Spleen (tissue), 7 donors: ENCODE measurements around the gene RIMS1.

Experiments used
- POLR2A ChIP-seq, 3 donors: fragments of 450-650 bp; IDR thresholded peaks; one replicate each; pipeline ENCODE4 v1.5.1; 2017; ENCODE audit warnings: antibody characterized with exemption in 3 of 3, mild to moderate bottlenecking in 1 of 3
- TF ChIP-seq, protein P1 (sequence below), 11 experiments: fragments of 200-600 bp in 7 of 11; fragments of 450-650 bp in 4 of 11; sonication (generic) in 4 of 11; IDR thresholded peaks in 8 of 11; conservative IDR thresholded peaks in 3 of 11; 1 replicate in 7 of 11; 2 replicates in 4 of 11; pipeline versions ENCODE4 v1.4.0 to v1.8.0; 2016 to 2021; ENCODE audit warnings: antibody characterized with exemption in 11 of 11, inconsistent platforms in 4 of 11, mild to moderate bottlenecking in 1 of 11
- donor health status: DM: no; HTN: no; CAD: no; lungs with moderate emphysema.
- donor health status: DM: no; HTN: no; CAD: no.
- donor health status: DM: no; HTN: no; CAD: no.

DNA sequence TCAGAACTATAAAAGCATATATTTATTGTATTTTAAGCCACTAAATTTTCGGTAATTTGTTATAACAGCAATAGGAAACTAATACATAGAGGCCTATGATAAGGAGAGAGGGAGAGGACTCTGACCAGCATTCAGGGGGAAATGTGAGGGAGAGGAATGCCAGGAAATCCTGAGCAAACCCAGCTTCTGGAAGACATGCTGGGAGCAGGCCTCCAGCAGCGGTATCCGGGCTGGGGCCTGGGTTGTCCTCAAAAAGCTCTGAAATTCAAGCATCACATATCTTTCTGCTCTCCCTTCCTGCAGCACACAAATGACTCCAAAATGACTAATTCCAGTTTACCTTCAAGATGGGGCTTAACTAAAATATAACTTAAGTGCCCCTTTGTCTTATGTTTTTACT, 33.4 kb upstream of the RIMS1 start:
- TF ChIP-seq, protein P1, sequence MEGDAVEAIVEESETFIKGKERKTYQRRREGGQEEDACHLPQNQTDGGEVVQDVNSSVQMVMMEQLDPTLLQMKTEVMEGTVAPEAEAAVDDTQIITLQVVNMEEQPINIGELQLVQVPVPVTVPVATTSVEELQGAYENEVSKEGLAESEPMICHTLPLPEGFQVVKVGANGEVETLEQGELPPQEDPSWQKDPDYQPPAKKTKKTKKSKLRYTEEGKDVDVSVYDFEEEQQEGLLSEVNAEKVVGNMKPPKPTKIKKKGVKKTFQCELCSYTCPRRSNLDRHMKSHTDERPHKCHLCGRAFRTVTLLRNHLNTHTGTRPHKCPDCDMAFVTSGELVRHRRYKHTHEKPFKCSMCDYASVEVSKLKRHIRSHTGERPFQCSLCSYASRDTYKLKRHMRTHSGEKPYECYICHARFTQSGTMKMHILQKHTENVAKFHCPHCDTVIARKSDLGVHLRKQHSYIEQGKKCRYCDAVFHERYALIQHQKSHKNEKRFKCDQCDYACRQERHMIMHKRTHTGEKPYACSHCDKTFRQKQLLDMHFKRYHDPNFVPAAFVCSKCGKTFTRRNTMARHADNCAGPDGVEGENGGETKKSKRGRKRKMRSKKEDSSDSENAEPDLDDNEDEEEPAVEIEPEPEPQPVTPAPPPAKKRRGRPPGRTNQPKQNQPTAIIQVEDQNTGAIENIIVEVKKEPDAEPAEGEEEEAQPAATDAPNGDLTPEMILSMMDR (IDR thresholded peaks at IDR 0.05 in 8 of 11, conservative IDR thresholded peaks at IDR 0.05 in 3 of 11), result no peak
- no peak for TF ChIP-seq POLR2A (IDR thresholded peaks at IDR 0.05)
